Measurements from ENCODE around the gene NINL. TPM values are rescaled to one million over a fixed set of nuclear protein-coding genes. Genes with fewer than 3 reads are reported as not detected.

NINL gene
- total and polyA plus RNA-seq, 2 of the 8 experiments (the other 6 are each of a cell fraction or from before 2014, with no cell fraction given): 15.3 to 30.0 TPM

- TF ChIP-seq, protein P1, sequence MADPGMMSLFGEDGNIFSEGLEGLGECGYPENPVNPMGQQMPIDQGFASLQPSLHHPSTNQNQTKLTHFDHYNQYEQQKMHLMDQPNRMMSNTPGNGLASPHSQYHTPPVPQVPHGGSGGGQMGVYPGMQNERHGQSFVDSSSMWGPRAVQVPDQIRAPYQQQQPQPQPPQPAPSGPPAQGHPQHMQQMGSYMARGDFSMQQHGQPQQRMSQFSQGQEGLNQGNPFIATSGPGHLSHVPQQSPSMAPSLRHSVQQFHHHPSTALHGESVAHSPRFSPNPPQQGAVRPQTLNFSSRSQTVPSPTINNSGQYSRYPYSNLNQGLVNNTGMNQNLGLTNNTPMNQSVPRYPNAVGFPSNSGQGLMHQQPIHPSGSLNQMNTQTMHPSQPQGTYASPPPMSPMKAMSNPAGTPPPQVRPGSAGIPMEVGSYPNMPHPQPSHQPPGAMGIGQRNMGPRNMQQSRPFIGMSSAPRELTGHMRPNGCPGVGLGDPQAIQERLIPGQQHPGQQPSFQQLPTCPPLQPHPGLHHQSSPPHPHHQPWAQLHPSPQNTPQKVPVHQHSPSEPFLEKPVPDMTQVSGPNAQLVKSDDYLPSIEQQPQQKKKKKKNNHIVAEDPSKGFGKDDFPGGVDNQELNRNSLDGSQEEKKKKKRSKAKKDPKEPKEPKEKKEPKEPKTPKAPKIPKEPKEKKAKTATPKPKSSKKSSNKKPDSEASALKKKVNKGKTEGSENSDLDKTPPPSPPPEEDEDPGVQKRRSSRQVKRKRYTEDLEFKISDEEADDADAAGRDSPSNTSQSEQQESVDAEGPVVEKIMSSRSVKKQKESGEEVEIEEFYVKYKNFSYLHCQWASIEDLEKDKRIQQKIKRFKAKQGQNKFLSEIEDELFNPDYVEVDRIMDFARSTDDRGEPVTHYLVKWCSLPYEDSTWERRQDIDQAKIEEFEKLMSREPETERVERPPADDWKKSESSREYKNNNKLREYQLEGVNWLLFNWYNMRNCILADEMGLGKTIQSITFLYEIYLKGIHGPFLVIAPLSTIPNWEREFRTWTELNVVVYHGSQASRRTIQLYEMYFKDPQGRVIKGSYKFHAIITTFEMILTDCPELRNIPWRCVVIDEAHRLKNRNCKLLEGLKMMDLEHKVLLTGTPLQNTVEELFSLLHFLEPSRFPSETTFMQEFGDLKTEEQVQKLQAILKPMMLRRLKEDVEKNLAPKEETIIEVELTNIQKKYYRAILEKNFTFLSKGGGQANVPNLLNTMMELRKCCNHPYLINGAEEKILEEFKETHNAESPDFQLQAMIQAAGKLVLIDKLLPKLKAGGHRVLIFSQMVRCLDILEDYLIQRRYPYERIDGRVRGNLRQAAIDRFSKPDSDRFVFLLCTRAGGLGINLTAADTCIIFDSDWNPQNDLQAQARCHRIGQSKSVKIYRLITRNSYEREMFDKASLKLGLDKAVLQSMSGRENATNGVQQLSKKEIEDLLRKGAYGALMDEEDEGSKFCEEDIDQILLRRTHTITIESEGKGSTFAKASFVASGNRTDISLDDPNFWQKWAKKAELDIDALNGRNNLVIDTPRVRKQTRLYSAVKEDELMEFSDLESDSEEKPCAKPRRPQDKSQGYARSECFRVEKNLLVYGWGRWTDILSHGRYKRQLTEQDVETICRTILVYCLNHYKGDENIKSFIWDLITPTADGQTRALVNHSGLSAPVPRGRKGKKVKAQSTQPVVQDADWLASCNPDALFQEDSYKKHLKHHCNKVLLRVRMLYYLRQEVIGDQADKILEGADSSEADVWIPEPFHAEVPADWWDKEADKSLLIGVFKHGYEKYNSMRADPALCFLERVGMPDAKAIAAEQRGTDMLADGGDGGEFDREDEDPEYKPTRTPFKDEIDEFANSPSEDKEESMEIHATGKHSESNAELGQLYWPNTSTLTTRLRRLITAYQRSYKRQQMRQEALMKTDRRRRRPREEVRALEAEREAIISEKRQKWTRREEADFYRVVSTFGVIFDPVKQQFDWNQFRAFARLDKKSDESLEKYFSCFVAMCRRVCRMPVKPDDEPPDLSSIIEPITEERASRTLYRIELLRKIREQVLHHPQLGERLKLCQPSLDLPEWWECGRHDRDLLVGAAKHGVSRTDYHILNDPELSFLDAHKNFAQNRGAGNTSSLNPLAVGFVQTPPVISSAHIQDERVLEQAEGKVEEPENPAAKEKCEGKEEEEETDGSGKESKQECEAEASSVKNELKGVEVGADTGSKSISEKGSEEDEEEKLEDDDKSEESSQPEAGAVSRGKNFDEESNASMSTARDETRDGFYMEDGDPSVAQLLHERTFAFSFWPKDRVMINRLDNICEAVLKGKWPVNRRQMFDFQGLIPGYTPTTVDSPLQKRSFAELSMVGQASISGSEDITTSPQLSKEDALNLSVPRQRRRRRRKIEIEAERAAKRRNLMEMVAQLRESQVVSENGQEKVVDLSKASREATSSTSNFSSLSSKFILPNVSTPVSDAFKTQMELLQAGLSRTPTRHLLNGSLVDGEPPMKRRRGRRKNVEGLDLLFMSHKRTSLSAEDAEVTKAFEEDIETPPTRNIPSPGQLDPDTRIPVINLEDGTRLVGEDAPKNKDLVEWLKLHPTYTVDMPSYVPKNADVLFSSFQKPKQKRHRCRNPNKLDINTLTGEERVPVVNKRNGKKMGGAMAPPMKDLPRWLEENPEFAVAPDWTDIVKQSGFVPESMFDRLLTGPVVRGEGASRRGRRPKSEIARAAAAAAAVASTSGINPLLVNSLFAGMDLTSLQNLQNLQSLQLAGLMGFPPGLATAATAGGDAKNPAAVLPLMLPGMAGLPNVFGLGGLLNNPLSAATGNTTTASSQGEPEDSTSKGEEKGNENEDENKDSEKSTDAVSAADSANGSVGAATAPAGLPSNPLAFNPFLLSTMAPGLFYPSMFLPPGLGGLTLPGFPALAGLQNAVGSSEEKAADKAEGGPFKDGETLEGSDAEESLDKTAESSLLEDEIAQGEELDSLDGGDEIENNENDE (IDR thresholded peaks at IDR 0.05; ENCODE audit: insufficient replicate concordance, low read length): no peak
- TF ChIP-seq BACH1 (IDR thresholded peaks at IDR 0.05; ENCODE audit: low read length): no peak
- TF ChIP-seq, protein P2, sequence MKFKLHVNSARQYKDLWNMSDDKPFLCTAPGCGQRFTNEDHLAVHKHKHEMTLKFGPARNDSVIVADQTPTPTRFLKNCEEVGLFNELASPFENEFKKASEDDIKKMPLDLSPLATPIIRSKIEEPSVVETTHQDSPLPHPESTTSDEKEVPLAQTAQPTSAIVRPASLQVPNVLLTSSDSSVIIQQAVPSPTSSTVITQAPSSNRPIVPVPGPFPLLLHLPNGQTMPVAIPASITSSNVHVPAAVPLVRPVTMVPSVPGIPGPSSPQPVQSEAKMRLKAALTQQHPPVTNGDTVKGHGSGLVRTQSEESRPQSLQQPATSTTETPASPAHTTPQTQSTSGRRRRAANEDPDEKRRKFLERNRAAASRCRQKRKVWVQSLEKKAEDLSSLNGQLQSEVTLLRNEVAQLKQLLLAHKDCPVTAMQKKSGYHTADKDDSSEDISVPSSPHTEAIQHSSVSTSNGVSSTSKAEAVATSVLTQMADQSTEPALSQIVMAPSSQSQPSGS (IDR thresholded peaks at IDR 0.05; ENCODE audit: low read length): no peak
- TF ChIP-seq RXRA (IDR thresholded peaks at IDR 0.05; ENCODE audit: insufficient read depth, low read depth, low read length): no peak
- TF ChIP-seq TAF1 (IDR thresholded peaks at IDR 0.05; ENCODE audit: low read depth, low read length): no peak
Measured at GRCh38 chr20:25503936-25504335, 81.4 kb downstream of the NINL start (continued).
